ENCODE data around the gene OOSP4B.
"Not testable (repeated sequence)": the region's sequence is repeated elsewhere in the genome, so short reads cannot be mapped to it uniquely, and the experiment has no call there.

The OOSP4B gene

DNA sequence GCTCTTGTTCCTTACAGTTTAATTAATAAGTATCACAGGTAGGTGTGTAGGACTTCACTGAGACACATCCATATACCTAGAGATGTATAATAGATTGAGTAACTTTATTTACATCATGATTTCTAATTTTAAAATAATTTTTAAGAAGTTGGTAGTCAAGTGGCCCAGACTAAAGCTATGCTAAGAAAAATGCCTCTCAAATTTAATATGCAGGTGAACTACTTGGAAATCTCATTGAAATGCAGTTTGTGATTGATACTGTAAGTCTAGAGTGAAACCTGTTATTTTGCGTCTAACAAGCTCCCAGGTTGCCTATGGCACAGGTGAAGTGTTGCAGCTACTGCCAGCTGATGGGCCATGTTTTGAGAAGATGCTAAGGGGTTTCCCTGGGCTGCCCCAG lies at the start of gene OOSP4B:
Gene OOSP4B (plus strand): TSS at position 301 of the 400 bp plus-strand sequence.
- Mint-ChIP-seq H3K4me1 (no peaks in the 10 kb centered on the region), H3K9me3 (no peaks in the 10 kb centered on the region), H3K4me3 (no peak within 1 kb of the TSS), H3K27ac (no peak within 1 kb of the TSS), H3K27me3 (no peaks in the 10 kb centered on the region)
- ATAC-seq = no peak
- DNase-seq = no peak

DNA sequence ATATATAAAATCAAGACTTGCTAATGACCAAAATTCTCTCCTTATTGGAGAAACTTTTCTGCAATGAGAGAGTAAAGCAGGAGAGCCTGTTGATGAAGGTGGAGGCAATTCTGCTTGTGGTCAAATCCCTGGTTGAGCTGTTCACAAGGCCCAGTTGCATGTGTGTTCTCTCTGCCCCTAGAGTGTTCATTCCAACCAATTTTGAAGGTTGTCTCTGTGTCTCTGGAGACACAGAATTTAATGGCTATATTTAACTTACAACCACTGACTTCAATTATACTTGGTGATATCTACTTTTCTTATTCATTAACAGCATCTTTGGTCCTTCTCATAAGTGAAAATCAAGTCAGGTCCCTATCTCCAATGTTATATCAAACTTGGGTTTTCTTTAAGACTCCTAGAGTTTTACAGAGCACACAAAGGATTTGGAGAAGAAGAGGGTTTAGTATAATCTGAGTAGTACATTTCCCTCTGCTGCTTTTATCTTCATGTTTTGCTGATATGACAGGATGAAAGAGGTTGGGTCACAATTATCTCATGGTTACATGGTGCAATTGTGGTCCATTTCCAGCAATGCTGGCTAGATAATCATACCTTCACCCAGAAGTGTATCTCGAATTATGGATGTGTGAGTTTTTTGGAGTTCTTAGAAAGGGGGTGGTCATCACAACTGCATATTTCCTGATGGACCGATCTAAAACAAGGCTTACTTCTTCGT lies 49.1 kb upstream of the OOSP4B start:
- Mint-ChIP-seq H3K27ac (no peak overlapping the region), H3K4me1 (no peaks in the 10 kb centered on the region), H3K9me3 (no peaks in the 10 kb centered on the region), H3K27me3 (no peaks in the 10 kb centered on the region), H3K4me3 (no peak overlapping the region)
- ATAC-seq = no peak
- DNase-seq = no peak

DNA sequence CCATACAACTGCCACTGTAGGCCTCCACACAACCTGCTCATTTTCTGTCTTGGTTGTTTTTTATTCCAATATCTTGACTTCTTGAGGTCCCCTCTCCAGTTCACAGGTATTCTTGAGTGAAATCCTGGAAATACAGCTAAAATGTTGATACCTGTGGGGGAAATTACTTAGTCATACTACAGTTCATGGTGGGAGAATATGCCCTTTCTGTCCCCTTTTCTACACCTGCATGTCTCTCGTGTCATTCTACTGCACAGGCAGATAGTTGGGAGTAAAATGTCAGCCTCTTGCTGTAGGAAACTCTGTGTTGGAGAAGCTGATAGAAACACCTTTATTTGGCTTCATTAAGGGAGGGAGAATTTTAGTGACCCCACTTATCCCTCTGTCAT lies 48.6 kb upstream of the OOSP4B start:
- H3K4me3 Mint-ChIP-seq = no peak overlapping the region
- H3K4me1 Mint-ChIP-seq = no peaks in the 10 kb centered on the region
- DNase-seq (no peak), ATAC-seq (no peak)
- no peaks in the 10 kb centered on the region for H3K9me3 Mint-ChIP-seq
- no peak overlapping the region for H3K27ac Mint-ChIP-seq
- H3K27me3 Mint-ChIP-seq = no peaks in the 10 kb centered on the region

DNA sequence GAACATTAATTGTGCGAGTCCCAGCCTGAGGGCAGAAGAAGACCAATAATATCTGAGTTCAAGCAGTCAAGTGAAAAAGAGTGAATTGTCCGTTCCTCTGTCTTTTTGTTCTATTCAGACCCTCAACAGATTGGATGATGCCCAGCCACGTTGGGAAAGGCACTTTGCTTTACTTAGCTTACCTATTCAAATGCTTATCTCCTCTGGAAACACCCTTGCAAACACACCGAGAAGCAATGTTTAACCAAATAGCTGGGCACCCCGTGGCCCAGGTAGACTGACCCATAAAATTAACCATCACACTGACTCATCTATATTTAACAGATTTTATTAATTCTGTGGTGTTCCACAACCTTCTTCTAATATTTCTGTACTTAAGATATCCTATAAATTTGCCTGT lies 43.9 kb upstream of the OOSP4B start:
- DNase-seq (no peak), ATAC-seq (no peak)
- H3K4me3 Mint-ChIP-seq = no peak overlapping the region

DNA sequence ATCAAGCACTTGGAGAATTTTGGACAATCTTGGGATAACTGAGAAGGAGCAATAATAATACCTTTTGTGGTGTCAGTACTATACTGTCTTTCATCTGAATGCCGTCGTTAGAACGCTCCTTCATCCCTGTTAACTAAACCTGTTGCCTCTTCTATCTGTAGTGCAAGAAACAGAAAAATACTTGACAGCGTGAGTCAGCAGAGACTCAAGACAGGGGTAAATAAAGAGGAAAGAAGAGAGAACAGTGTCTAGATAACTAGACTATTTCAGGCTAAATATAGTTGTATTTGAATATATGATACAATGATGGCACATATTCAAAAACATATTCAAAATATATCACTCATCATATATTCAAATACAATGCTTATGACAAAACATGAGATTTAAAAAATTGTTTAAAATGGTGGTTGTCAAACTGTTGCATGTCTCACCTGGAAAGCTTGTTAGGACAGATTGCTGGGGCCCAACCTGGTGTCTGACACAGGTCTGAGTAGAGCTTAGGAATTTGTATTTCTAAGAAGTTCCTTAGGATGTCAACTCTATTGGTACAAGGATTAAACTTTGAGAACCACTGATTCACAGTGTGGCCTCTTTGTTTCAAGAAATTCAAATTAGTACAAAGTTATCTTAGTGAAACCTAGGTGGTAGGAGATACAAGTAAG lies 35.7 kb upstream of the OOSP4B start:
- Mint-ChIP-seq H3K27ac (no peak overlapping the region), H3K4me3 (no peak overlapping the region)
- no peak for ATAC-seq

More for the DNA sequence above, 43.9 kb upstream of the OOSP4B start:
- H3K4me1 Mint-ChIP-seq = no peaks in the 10 kb centered on the region
- no peaks in the 10 kb centered on the region for H3K27me3 Mint-ChIP-seq
- H3K27ac Mint-ChIP-seq = no peak overlapping the region
- H3K9me3 Mint-ChIP-seq = no peaks in the 10 kb centered on the region

DNA sequence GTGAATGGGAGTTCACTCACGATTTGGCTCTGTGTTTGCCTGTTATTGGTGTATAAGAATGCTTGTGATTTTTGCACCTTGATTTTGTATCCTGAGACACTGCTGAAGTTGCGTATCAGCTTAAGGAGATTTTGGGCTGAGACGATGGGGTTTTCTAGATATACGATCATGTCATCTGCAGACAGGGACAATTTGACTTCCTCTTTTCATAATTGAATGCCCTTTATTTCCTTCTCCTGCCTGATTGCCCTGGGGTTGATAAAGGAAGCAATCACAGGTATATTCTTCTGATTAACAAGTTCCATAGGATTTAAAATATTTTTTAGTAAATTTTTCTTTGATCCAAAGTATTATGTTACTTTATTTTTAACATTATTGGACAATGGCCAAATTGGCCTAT lies 34.9 kb upstream of the OOSP4B start:
- H3K4me1 Mint-ChIP-seq, H3K27me3 Mint-ChIP-seq, DNase-seq, H3K4me3 Mint-ChIP-seq, H3K27ac Mint-ChIP-seq, H3K9me3 Mint-ChIP-seq, ATAC-seq: not testable (repeated sequence)

More for the DNA sequence above, 35.7 kb upstream of the OOSP4B start:
- Mint-ChIP-seq H3K4me1 (no peaks in the 10 kb centered on the region), H3K9me3 (no peaks in the 10 kb centered on the region), H3K27me3 (no peaks in the 10 kb centered on the region)
- DNase-seq = no peak

DNA sequence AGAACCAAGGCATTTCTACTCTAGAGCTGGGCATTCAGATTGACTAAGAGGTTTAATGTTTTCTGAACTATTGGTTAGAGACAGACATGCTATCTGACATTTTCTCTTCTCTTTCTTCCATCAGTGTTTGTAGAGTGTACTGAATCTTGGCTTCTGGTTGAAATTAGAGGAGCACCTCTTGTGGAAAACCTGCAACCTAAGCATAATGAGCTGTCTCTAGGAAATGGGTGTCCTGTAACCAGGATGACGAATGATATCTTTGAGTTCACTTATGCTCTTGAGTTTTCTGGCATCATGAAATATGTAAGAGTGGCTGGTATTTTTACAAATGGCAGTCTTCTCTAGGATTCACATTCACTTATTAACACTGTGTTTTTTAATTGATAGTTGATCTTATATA lies 33.8 kb upstream of the OOSP4B start:
- Mint-ChIP-seq H3K27me3 (no peaks in the 10 kb centered on the region), H3K9me3 (no peaks in the 10 kb centered on the region), H3K4me1 (no peaks in the 10 kb centered on the region), H3K4me3 (no peak overlapping the region), H3K27ac (no peak overlapping the region)
- DNase-seq = no peak
- ATAC-seq = no peak

DNA sequence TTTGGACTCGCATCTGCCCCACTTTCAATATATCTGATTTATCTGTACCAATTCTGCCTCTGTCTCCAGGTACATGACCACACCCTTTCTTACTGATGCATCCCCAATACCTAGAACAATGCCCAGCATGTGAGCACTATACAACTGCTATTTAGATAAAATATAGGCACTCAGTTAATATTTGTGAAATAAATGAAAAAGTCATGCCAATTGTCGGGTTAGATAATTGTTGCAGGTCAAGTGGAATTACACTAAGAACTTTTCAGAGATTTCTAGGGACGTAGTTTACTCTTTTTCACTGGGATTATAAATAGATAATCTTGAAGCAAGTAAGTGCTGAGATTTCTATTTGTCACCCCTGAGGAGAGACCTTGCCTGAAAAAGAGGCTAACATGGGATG lies 32.6 kb upstream of the OOSP4B start:
- ATAC-seq (no peak), DNase-seq (no peak)
- H3K27me3 Mint-ChIP-seq = no peaks in the 10 kb centered on the region
- H3K27ac Mint-ChIP-seq = no peak overlapping the region
- H3K9me3 Mint-ChIP-seq = peaks cover 6 to 7% of the 10 kb centered on the region in 2 donors
- no peaks in the 10 kb centered on the region for H3K4me1 Mint-ChIP-seq
- H3K4me3 Mint-ChIP-seq = no peak overlapping the region

DNA sequence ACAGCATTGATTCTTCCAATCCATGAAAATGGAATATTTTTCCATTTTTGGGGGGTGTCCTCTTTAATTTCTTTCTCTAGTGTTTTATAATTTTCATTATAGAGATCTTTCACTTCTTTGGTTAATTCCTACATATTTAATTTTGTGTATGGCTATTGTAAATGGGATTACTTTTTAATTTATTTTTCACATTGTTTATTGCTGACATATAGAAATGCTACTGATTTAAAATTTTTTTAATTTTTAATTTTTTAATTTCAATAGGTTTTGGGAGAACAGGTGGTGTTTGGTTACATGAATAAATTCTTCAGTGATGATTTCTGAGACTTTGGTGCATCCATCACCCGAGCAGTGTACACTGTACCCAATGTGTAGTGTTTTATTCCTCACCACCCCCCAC lies 26.6 kb upstream of the OOSP4B start:
- Mint-ChIP-seq H3K9me3 (peaks cover 19 to 33% of the 10 kb centered on the region in 2 donors), H3K4me1 (no peaks in the 10 kb centered on the region), H3K27me3 (peaks cover 21% of the 10 kb centered on the region), H3K27ac (no peak overlapping the region), H3K4me3 (no peak overlapping the region)
- ATAC-seq (no peak), DNase-seq (no peak)

DNA sequence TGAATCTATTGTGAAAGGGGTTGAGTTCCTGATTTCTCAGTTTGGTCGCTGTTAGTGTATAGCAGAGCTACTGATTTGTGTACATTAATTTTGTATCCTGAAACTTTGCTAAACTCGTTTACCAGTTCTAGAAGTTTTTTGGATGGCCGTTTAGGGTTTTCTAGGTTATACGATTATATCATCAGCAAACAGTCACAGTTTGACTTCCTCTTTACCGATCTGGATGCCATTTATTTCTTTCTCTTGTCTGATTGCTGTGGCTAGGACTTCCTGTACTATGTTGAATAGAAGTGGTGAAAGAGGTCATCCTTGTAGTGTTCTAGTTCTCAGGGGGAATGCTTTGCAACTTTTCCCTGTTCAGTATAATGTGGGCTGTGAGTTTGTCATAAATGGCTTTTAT lies 24.6 kb upstream of the OOSP4B start:
- H3K4me3 Mint-ChIP-seq = no peak overlapping the region
- ATAC-seq (no peak), DNase-seq (no peak)
- no peak overlapping the region for H3K27ac Mint-ChIP-seq
- peaks cover 19 to 33% of the 10 kb centered on the region in 2 donors for H3K9me3 Mint-ChIP-seq
- no peaks in the 10 kb centered on the region for H3K4me1 Mint-ChIP-seq
- H3K27me3 Mint-ChIP-seq = peaks cover 21% of the 10 kb centered on the region

DNA sequence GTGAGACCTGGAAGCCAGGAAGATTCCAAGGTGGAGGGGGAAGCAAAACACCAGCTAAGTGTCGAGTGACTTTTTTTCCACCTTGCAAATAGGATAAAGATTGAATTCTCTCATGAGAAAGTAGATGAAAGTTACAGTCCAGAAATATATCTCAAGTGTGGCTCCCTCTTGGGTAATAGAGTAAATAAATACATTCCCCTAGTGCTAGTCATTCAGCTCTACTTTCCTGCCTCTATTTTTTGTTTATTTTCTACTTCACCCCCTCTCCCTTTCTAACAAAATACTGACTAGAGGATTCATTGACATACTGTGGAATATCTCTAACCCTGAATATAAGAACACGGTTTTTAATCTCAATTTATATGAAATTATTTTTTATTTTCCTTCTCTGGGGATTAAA lies 19.2 kb upstream of the OOSP4B start:
- Mint-ChIP-seq H3K4me3 (no peak overlapping the region), H3K4me1 (no peaks in the 10 kb centered on the region), H3K27ac (no peak overlapping the region), H3K27me3 (peaks cover 13% of the 10 kb centered on the region), H3K9me3 (no peaks in the 10 kb centered on the region)
- ATAC-seq (no peak), DNase-seq (no peak)

DNA sequence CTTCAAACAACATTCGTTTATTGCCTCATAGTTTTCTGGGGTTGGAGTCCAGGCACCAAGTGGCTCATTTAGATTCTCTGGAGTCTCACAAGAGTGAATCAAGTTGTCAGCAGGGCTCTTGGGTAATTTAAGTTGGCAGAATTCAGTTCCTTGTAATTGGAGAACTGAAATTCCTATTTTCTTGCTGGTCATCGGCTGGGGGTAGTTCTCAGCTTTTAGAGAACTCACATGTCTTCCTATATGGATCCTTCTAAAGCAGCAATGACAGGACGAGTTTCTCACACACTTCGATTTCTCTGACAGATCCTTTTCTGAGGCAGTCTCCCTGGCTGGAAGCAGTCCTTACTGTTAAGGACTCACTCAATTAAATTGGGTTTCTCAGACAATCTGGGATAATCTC lies 17.3 kb upstream of the OOSP4B start:
- ATAC-seq (no peak), DNase-seq (no peak)
- H3K4me1 Mint-ChIP-seq = no peaks in the 10 kb centered on the region
- H3K9me3 Mint-ChIP-seq = no peaks in the 10 kb centered on the region
- peaks cover 14% of the 10 kb centered on the region for H3K27me3 Mint-ChIP-seq
- no peak overlapping the region for H3K4me3 Mint-ChIP-seq
- no peak overlapping the region for H3K27ac Mint-ChIP-seq

DNA sequence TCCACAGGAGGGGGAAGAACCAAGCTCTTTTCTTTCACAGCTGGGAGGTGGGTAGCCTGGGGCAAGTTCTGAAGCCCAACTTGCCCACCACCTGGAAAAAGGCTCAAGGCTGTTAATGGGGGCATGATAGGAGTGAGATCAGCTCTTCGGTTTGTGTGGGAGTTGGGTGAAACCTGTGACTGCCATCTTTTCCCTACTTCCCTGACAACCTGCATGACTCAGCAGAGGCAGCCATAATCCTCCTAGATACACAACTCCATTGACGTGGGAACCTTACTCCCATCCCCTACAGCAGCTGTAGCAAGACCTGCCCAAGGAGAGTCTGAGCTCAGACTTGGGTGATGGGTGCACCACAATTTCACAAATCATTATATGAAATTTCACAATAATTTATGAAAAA lies 13.3 kb upstream of the OOSP4B start:
- Mint-ChIP-seq H3K4me1 (no peaks in the 10 kb centered on the region), H3K27ac (no peak overlapping the region), H3K4me3 (no peak overlapping the region), H3K9me3 (no peaks in the 10 kb centered on the region), H3K27me3 (peaks cover 22% of the 10 kb centered on the region)
- DNase-seq (no peak), ATAC-seq (no peak)

DNA sequence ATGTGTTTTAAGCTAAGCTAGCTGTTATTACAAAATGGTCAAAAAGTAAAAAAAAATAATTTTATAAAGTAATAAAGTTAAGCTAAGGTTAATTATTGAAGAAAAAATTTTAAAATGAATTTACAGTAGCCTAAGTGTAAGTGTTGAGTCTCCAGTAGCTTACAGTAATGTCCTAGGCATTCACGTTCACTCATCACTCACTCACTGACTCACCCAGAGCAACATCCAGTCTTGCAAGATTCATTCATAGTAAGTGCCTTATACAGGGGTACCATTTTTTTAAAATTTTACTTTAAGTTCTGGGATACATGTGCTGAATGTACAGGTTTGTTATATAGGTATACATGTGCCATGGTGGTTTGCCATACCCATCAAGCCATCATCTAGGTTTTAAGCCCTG lies 11.6 kb upstream of the OOSP4B start:
- Mint-ChIP-seq H3K9me3 (no peaks in the 10 kb centered on the region), H3K4me1 (no peaks in the 10 kb centered on the region), H3K27me3 (peaks cover 33% of the 10 kb centered on the region), H3K27ac (no peak overlapping the region), H3K4me3 (no peak overlapping the region)
- no peak for DNase-seq
- ATAC-seq = no peak

DNA sequence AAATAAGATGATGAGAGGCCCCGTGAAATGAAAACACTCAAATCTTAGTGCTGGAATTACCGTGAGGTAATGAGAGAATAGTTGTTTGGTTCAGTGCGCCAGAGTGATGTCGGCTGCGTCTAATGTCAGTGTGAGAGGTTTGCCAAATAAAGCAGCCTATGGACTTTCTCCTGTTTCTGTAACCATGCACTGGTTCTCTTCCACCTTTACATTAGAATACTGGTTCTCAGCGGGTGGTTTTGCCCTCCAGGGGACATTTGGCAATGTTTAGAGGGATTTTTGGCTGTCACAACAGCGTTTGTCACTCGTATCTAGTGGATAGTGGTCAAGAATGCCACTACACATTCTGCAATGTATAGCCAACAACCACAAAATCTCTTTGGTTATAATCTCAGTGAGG lies 1.1 kb downstream of the OOSP4B start:
- H3K27ac Mint-ChIP-seq = no peak overlapping the region
- no peaks in the 10 kb centered on the region for H3K9me3 Mint-ChIP-seq
- ATAC-seq (no peak), DNase-seq (no peak)
- H3K4me3 Mint-ChIP-seq = no peak overlapping the region
- H3K27me3 Mint-ChIP-seq = no peaks in the 10 kb centered on the region
- no peaks in the 10 kb centered on the region for H3K4me1 Mint-ChIP-seq

DNA sequence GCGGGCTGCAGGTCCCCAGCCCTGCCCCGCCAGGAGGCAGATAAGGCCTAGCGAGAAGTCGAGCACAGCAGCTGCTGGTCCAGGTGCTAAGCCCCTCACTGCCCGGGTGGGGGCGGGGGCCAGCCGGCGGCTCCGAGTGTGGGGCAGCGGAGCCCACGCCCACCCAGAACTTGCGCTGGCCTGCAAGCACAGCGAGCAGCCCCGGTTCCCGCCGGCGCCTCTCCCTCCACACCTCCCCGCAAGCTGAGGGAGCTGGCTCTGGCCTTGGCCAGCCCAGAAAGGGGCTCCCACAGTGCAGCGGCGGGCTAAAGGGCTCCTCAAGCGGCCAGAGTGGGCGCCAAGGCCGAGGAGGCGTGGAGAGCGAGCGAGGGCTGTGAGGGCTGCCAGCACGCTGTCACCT lies 3.4 kb downstream of the OOSP4B start:
- not testable (repeated sequence) for H3K27me3 Mint-ChIP-seq, H3K4me3 Mint-ChIP-seq, ATAC-seq, H3K9me3 Mint-ChIP-seq, H3K27ac Mint-ChIP-seq, DNase-seq, H3K4me1 Mint-ChIP-seq

Measured in stimulated activated naive CD8-positive, alpha-beta T cell treated with anti-CD3 and anti-CD28 coated beads, Interleukin-15, amount 100 ng/mL, for 72 hours (primary cell).